DND-41 (cell line): ENCODE data around the gene ATP8A2.

Experiments
- EZH2 ChIP-seq: IDR thresholded peaks from 3 replicates; pipeline ENCODE4 v1.6.1; 2012; ENCODE audit warnings: borderline replicate concordance, low read depth, mild to moderate bottlenecking, moderate library complexity, low read length, inconsistent platforms; ENCODE audit not compliant: severe bottlenecking
- TF ChIP-seq, protein P1 (sequence below): IDR thresholded peaks from 2 replicates; pipeline ENCODE4 v1.5.1; 2012; ENCODE audit warnings: borderline replicate concordance, low read length, moderate library complexity, mild to moderate bottlenecking; ENCODE audit not compliant: poor library complexity, severe bottlenecking; ENCODE audit errors: extremely low read depth

DNA sequence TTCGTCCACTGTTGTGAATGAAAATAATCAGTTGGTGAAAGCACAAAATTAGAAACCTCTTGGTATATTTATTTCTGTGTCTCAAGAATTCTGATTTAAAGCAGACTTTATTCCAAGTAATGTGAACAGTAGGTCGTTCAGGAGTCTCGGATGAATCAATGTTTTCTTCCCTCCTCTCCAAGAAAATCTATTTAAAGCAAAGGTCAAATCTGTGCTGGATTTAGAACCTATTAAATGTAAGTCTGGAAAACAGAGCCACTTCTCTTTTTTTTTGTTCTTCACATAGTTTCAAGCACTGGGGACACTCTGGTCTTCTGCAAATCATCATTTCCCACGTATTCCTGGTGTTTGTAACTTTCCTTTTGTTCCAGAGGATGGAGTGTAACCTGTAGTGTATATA is 312.7 kb downstream of the ATP8A2 start:
- TF ChIP-seq, protein P1, sequence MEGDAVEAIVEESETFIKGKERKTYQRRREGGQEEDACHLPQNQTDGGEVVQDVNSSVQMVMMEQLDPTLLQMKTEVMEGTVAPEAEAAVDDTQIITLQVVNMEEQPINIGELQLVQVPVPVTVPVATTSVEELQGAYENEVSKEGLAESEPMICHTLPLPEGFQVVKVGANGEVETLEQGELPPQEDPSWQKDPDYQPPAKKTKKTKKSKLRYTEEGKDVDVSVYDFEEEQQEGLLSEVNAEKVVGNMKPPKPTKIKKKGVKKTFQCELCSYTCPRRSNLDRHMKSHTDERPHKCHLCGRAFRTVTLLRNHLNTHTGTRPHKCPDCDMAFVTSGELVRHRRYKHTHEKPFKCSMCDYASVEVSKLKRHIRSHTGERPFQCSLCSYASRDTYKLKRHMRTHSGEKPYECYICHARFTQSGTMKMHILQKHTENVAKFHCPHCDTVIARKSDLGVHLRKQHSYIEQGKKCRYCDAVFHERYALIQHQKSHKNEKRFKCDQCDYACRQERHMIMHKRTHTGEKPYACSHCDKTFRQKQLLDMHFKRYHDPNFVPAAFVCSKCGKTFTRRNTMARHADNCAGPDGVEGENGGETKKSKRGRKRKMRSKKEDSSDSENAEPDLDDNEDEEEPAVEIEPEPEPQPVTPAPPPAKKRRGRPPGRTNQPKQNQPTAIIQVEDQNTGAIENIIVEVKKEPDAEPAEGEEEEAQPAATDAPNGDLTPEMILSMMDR, result no peak
- no peak for TF ChIP-seq EZH2
